ENCODE data around the gene SLC34A1. TPM values are rescaled to one million over a fixed set of nuclear protein-coding genes. Genes with fewer than 3 reads are reported as not detected.
A peak's percentile ranks its signal among the peaks of the same experiment; 100 is the strongest.

Gene SLC34A1
- total RNA-seq, 3 donors from 2014 or later (not counting 1 experiment from before 2014, with no cell fraction given), result 0.50 to 0.66 (median 0.63) TPM

DNA sequence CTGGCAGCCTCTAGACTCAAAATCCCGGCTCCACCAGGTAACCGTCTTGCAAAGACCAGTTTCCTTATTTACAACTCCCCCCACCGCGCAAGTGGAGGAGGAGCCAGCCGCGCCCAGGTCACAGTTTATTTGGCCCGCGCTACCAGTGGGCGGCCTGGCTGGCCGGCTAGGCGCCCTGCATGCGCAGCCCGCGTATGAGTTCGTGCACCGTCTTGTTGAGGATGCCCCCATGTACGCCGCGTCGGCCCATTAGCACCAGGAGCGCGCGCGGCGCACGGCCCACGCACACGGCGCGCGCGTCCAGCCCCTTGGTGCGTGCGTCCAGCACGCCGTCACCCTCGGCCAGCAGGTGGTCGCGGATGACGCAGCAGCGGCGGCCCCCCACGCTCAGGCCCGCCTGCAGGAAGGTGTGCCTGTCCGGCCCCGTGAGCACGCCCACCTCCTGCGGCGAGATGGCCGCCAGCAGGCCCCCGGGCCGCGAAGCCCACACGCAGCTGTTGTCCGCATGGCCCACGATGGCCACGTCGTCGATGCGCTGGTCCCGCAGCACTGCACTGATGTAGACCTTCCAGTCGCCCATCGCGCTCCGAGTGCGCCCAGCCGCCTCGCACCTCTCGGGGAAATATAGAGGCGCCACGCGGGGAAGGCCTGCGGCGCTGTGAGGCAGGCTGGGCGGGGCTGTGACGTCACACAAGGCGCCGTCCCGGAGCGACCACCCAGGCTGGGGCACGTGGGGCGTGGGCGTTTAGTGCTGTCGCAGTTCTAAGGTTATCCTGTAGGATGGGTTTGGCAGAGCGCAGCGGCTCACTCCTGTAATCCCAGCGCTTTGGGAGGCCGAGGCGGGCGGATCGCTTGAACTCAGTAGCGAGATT lies 16.0 kb downstream of the SLC34A1 start, which contains the start of gene PFN3:
Gene PFN3 (minus strand): TSS at position 665 of the 872 bp plus-strand sequence. CDS start 85 bp downstream, at position 580.
- Histone ChIP-seq H3K4me3 (ENCODE audit: low read length) (no peak within 1 kb of the TSS), H3K36me3 (ENCODE audit: control insufficient read depth, insufficient read depth, low read length) (no peaks in the 10 kb centered on the region), H3K9me3 (ENCODE audit: control insufficient read depth, insufficient read depth, low read length) (no peaks in the 10 kb centered on the region), H3K27ac (ENCODE audit: low read length) (no peak within 1 kb of the TSS), H3K27me3 (ENCODE audit: control insufficient read depth, insufficient read depth, low read length) (peaks cover 22% of the 10 kb centered on the region), H3K4me1 (ENCODE audit: control insufficient read depth, insufficient read depth, low read length) (peaks cover 32% of the 10 kb centered on the region)
- ATAC-seq (no peak), DNase-seq (no peak)
- no peaks in the 10 kb centered on the region for H3K36me3 Mint-ChIP-seq
- H3K9me3 Mint-ChIP-seq, result no peaks in the 10 kb centered on the region
- H3K4me3 Mint-ChIP-seq, result no peak within 1 kb of the TSS
- intact Hi-C loops (cut with micrococcal nuclease), result no loop called here
- 74% methylated on average over 92 of the region's 92 CpGs for WGBS (ENCODE audit: insufficient coverage)
- H3K4me1 Mint-ChIP-seq, result peaks cover 19 to 21% of the 10 kb centered on the region in 2 donors
- H3K27me3 Mint-ChIP-seq (ENCODE audit: low read depth in 2 of 2), result peaks cover 13 to 17% of the 10 kb centered on the region in 2 donors
- H3K27ac Mint-ChIP-seq, result no peak within 1 kb of the TSS
- TF ChIP-seq CTCF (IDR thresholded peaks at IDR 0.05), result no peak

GRCh38 chr5:177402271-177403043 lies 18.2 kb downstream of the SLC34A1 start:
- H3K36me3 Mint-ChIP-seq, result no peaks in the 10 kb centered on the region
- ATAC-seq (no peak), DNase-seq (peak in 1 of 2 donors; percentile 86)
- no peaks in the 10 kb centered on the region for H3K9me3 Mint-ChIP-seq
- H3K4me1 ChIP-seq (ENCODE audit: control insufficient read depth, insufficient read depth, low read length), result peaks cover 50% of the 10 kb centered on the region
- peaks cover 13 to 17% of the 10 kb centered on the region in 2 donors for H3K27me3 Mint-ChIP-seq (ENCODE audit: low read depth in 2 of 2)
- peak overlapping the region; percentile 72 for H3K4me3 Mint-ChIP-seq
- H3K27ac ChIP-seq (ENCODE audit: low read length), result no peak overlapping the region
- H3K36me3 ChIP-seq (ENCODE audit: control insufficient read depth, insufficient read depth, low read length), result no peaks in the 10 kb centered on the region
- H3K4me1 Mint-ChIP-seq, result peaks cover 35 to 42% of the 10 kb centered on the region in 2 donors
- H3K9me3 ChIP-seq (ENCODE audit: control insufficient read depth, insufficient read depth, low read length), result no peaks in the 10 kb centered on the region
- peak overlapping the region; percentile 2 for H3K4me3 ChIP-seq (ENCODE audit: low read length)
- 27% methylated on average over 49 of the region's 49 CpGs for WGBS (ENCODE audit: insufficient coverage)
- H3K27ac Mint-ChIP-seq, result peak overlapping the region; percentile 62 to 84
- TF ChIP-seq CTCF (IDR thresholded peaks at IDR 0.05), result no peak
- intact Hi-C loops (cut with micrococcal nuclease), result loop anchor here (1.0 kb wide), 1 partner anchor 12 kb away; no protein-coding TSS in a partner anchor
- peaks cover 22% of the 10 kb centered on the region for H3K27me3 ChIP-seq (ENCODE audit: control insufficient read depth, insufficient read depth, low read length)

- H3K27ac ChIP-seq (ENCODE audit: low read length), result no peak overlapping the region
- H3K27me3 Mint-ChIP-seq (ENCODE audit: low read depth in 2 of 2), result peaks cover 13 to 17% of the 10 kb centered on the region in 2 donors
- H3K9me3 ChIP-seq (ENCODE audit: control insufficient read depth, insufficient read depth, low read length), result no peaks in the 10 kb centered on the region
- 2% methylated on average over 61 of the region's 61 CpGs for WGBS (ENCODE audit: insufficient coverage)
- H3K4me1 ChIP-seq (ENCODE audit: control insufficient read depth, insufficient read depth, low read length), result peaks cover 50% of the 10 kb centered on the region
- no peaks in the 10 kb centered on the region for H3K9me3 Mint-ChIP-seq
- peaks cover 22% of the 10 kb centered on the region for H3K27me3 ChIP-seq (ENCODE audit: control insufficient read depth, insufficient read depth, low read length)
- H3K4me3 ChIP-seq (ENCODE audit: low read length), result peak overlapping the region; percentile 2
- peak overlapping the region; percentile 62 to 84 for H3K27ac Mint-ChIP-seq
- DNase-seq (peak; percentile 50 to 85), ATAC-seq (peak; percentile 31 to 50 (median 43))
- TF ChIP-seq CTCF (IDR thresholded peaks at IDR 0.05), result no peak
- H3K4me1 Mint-ChIP-seq, result peaks cover 35 to 42% of the 10 kb centered on the region in 2 donors
- no peaks in the 10 kb centered on the region for H3K36me3 ChIP-seq (ENCODE audit: control insufficient read depth, insufficient read depth, low read length)
- no peaks in the 10 kb centered on the region for H3K36me3 Mint-ChIP-seq
- H3K4me3 Mint-ChIP-seq, result peak overlapping the region; percentile 72
- intact Hi-C loops (cut with micrococcal nuclease), result loop anchor here (1.0 kb wide), 1 partner anchor 13 kb away; no protein-coding TSS in a partner anchor
Measured at GRCh38 chr5:177403102-177403791, 19.0 kb downstream of the SLC34A1 start.
